Left ventricle myocardium inferior (tissue), 1 donor: ENCODE results near the gene ADAMTSL3. TPM values are rescaled to one million over a fixed set of nuclear protein-coding genes. Genes with fewer than 3 reads are reported as not detected.

Experiments
- DNase-seq: peaks from one replicate; pipeline ENCODE4 v3.0.0-alpha.2; 2020
- H3K27ac ChIP-seq: fragments of 200-600 bp; replicated peaks from 2 replicates; pipeline ENCODE4 v1.8.0; 2021
- H3K27me3 ChIP-seq: fragments of 200-600 bp; 2 replicates; pipeline ENCODE4 v1.8.0; 2021; ENCODE audit warnings: low read depth
- H3K36me3 ChIP-seq: fragments of 200-600 bp; 2 replicates; pipeline ENCODE4 v1.8.0; 2021
- H3K4me1 ChIP-seq: fragments of 200-600 bp; 2 replicates; pipeline ENCODE4 v1.8.0; 2021
- H3K4me3 ChIP-seq: fragments of 200-600 bp; 2 replicates; pipeline ENCODE4 v1.8.0; 2021; ENCODE audit warnings: mild to moderate bottlenecking, moderate library complexity
- H3K9me3 ChIP-seq: fragments of 200-600 bp; replicated peaks from 2 replicates; pipeline ENCODE4 v1.8.0; 2021
- intact Hi-C: fragments of 100-400 bp; cut with micrococcal nuclease; formaldehyde crosslinking; loops from one replicate; pipeline ENCODE4 v1.11.0; 2022
- total RNA-seq: library from RNA; stranded (reverse); fragmentation: NEBNext Ultra II Directional; extraction: Animal tissue kit (Norgen Biotek cat#: 25700); gene quantifications from one replicate; pipeline ENCODE4 v1.2.1, GENCODE V29; 2021
- TF ChIP-seq, protein P1 (sequence below): fragments of 200-600 bp; IDR thresholded peaks from 2 replicates; pipeline ENCODE4 v1.8.0; 2021; ENCODE audit warnings: antibody characterized with exemption, mild to moderate bottlenecking, borderline replicate concordance
- donor health status: DM: no; HTN: yes; CAD: no; lungs with severe emphysema.

ADAMTSL3 gene
- total RNA-seq, 1 donor from 2014 or later = 11.9 TPM

DNA sequence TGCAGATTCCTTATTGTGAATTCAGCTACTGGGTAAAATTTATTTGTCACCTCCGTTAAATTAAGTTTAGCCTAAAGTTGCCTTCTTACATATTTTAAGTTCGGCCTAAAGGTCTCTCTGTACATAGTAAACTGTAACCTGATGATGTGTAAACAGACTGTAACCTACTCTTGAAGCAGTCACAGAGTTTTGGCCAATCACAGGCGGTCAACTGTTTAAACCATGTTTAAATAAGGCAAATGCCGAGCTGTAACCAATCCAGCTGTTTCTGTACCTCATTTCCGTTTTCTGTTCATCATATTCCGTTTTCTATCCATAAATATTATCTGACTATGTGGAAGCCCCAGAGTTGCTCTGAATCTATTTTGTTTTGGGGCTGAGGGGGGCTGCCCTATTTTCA is 2.4 kb upstream of the ADAMTSL3 start:
- Histone ChIP-seq H3K9me3 (no peaks in the 10 kb centered on the region), H3K27me3 (peaks cover 9% of the 10 kb centered on the region), H3K4me3 (no peak overlapping the region), H3K4me1 (peaks cover 31% of the 10 kb centered on the region), H3K36me3 (no peaks in the 10 kb centered on the region), H3K27ac (no peak overlapping the region)
- TF ChIP-seq, protein P1, sequence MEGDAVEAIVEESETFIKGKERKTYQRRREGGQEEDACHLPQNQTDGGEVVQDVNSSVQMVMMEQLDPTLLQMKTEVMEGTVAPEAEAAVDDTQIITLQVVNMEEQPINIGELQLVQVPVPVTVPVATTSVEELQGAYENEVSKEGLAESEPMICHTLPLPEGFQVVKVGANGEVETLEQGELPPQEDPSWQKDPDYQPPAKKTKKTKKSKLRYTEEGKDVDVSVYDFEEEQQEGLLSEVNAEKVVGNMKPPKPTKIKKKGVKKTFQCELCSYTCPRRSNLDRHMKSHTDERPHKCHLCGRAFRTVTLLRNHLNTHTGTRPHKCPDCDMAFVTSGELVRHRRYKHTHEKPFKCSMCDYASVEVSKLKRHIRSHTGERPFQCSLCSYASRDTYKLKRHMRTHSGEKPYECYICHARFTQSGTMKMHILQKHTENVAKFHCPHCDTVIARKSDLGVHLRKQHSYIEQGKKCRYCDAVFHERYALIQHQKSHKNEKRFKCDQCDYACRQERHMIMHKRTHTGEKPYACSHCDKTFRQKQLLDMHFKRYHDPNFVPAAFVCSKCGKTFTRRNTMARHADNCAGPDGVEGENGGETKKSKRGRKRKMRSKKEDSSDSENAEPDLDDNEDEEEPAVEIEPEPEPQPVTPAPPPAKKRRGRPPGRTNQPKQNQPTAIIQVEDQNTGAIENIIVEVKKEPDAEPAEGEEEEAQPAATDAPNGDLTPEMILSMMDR = no peak
- no peak for DNase-seq
- intact Hi-C loops = no loop called here

DNA sequence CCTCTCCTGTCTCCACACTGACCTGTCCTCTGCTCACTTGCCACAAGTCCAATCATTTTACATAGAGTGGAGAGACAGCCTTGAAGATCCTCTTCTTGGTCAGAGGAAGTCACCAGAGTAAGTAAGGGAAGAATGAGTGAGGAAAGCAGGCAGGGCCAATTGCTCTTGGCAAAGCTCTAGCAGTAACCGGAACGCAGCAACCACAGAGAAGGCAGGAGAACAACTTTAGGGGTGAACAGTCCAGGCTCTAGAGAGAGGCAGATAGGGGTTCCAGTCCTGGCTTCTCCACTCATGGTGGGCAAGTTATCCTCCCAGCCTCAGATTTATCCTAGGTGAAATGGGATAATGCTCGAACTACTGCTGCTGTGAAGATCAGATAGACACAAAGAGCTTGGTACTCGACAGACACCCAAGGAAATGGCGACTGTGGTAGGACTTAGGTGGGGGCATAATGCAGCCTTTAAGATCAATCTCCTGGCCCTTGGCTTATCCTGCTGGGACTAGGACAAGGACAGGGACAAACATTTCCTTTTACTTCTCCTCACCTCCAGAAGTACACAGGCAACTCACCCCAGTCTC is 1.2 kb upstream of the ADAMTSL3 start:
- no peak for DNase-seq

DNA sequence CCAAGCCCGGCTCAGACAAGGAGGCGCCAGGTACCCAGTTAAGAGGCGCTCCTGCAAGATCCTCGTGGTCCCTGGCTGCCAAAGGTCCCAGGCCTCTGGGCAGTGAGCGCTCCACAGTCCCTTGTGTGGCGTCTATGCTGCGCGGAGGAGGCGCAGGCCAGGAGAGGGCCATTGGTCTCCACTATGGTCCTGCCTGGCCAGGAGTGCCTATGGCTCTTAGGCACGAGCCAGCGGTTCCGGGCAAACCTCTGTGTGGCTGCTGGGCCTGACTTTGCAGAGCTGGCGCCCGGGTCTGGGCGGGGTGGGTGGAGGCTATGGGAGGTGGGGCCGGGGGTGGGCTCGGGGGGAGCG is 660 bp upstream of the ADAMTSL3 start:
- H3K27ac ChIP-seq = peak overlapping the region; percentile 94
- TF ChIP-seq, protein P1 = no peak
- no peaks in the 10 kb centered on the region for H3K36me3 ChIP-seq
- H3K4me3 ChIP-seq = peak overlapping the region; percentile 77
- no peaks in the 10 kb centered on the region for H3K9me3 ChIP-seq
- H3K27me3 ChIP-seq = peaks cover 9% of the 10 kb centered on the region
- no peak for DNase-seq
- peaks cover 48% of the 10 kb centered on the region for H3K4me1 ChIP-seq
- intact Hi-C loops = no loop called here

More for the DNA sequence above, 1.2 kb upstream of the ADAMTSL3 start:
- H3K9me3 ChIP-seq = no peaks in the 10 kb centered on the region
- H3K4me1 ChIP-seq = peaks cover 42% of the 10 kb centered on the region
- no peak overlapping the region for H3K4me3 ChIP-seq
- no peaks in the 10 kb centered on the region for H3K36me3 ChIP-seq
- peaks cover 9% of the 10 kb centered on the region for H3K27me3 ChIP-seq
- peak overlapping the region; percentile 94 for H3K27ac ChIP-seq
- intact Hi-C loops = no loop called here
- TF ChIP-seq, protein P1 = no peak

DNA sequence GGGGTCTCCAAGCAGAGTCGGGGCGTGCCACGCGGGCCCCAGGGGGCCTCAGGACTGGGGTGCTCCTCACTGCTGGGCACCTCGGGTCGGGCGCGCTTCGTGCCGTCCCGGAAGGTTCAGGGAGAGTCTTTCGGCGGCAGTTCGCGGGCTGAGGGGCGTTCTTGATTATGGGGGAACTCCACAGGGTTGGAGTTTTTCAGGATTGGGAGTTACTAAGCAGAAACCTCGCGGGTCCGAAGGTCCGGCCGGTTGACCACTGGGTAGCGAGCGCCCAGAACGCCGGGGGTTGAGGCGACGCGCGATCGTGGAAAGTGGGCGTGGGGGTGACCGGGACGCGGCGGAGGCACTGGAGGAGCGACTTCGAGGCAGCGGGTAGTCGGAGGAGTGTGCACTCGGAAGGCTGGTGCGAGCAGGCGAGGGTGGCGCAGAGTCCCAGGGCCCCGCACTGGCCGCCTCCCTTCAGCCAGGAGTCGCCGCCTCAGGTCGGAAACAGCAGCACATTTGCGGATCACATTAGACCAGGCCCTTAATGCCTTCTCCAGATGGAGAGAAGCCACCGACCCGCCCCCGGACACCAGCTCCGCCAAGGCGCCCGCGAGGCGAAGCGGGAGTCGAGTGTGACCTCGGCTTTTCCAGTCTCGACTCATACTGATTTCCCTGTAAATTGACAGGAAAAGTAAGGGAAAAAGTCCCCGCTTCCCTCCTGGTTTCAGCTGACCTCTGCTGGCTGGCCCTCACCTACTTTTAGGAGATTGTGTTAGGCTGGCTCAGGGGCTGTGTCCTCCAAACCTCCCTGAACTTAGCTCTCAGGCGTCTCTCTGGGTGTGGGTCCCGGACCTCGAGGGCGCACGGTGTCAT is 685 bp downstream of the ADAMTSL3 start:
- no peaks in the 10 kb centered on the region for H3K36me3 ChIP-seq
- H3K4me3 ChIP-seq = peak overlapping the region; percentile 77
- peak; percentile 70 for DNase-seq
- H3K9me3 ChIP-seq = no peaks in the 10 kb centered on the region
- intact Hi-C loops = no loop called here
- peak overlapping the region; percentile 94 for H3K27ac ChIP-seq
- peaks cover 9% of the 10 kb centered on the region for H3K27me3 ChIP-seq
- H3K4me1 ChIP-seq = peaks cover 58% of the 10 kb centered on the region
- TF ChIP-seq, protein P1 = no peak

DNA sequence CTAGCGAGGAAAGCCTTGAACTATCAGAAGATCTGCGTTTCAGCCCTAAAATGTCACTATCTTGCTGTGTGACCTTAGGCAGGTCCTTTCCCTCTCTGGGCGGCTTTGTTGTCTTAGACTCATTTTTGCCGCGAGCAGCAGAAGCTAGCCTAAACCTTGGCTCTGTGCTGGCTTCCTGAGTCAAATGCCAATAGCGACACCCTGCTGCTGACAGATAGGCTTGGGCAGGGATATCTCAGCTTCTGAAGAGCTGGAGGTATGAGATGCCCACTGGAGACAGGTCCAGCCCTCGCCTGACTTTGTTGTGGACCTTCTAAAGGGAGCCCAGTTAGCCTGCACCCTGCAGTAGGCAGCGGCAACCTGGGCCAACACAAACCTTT is 1.3 kb downstream of the ADAMTSL3 start:
- H3K36me3 ChIP-seq = no peaks in the 10 kb centered on the region
- H3K27ac ChIP-seq = peak overlapping the region; percentile 94
- H3K4me1 ChIP-seq = peaks cover 65% of the 10 kb centered on the region

More for the DNA sequence above, 1.3 kb downstream of the ADAMTSL3 start:
- Histone ChIP-seq H3K27me3 (peaks cover 9% of the 10 kb centered on the region), H3K9me3 (no peaks in the 10 kb centered on the region), H3K4me3 (peak overlapping the region; percentile 77)
- TF ChIP-seq, protein P1 = no peak
- DNase-seq = no peak
- intact Hi-C loops = no loop called here
